PC-3 (cell line): ENCODE measurements around the gene HSD3B2. TPM values are rescaled to one million over a fixed set of nuclear protein-coding genes. Genes with fewer than 3 reads are reported as not detected.

Source experiments
- ATAC-seq: fragments of 200-7000 bp; cut with Tn5 transposase; 2 replicates; pipeline ENCODE4 v1.9.1; 2020; ENCODE audit warnings: mild to moderate bottlenecking, moderate library complexity
- BruUV-seq: library from RNA; stranded (reverse); fragments of 400-500 nt; replicated peaks from 2 replicates; lab custom pipeline; 2021; lab: Mats Ljungman, UMichigan
- CTCF ChIA-PET: fragments of 300-600 bp; sonication (Branson Sonifier 250); formaldehyde crosslinking; loops from one replicate; lab custom pipeline; 2022; ENCODE audit warnings: antibody characterized with exemption; lab: Charles Lee
- POLR2A ChIA-PET: fragments of 300-600 bp; sonication (Branson Sonifier 250); formaldehyde crosslinking; loops from one replicate; lab custom pipeline; 2022; ENCODE audit warnings: antibody characterized with exemption; ENCODE audit not compliant: unreplicated experiment; lab: Charles Lee
- DNase-seq: peaks from one replicate; pipeline ENCODE4 v3.0.0-alpha.2; 2015
- H2AFZ ChIP-seq: fragments of 300-600 bp; sonication (generic); 2 replicates; pipeline ENCODE4 v1.6.0; 2016; ENCODE audit warnings: antibody characterized with exemption, low read length
- H3F3A ChIP-seq: fragments of 300-600 bp; sonication (generic); one replicate; pipeline ENCODE4 v1.6.0; 2017; ENCODE audit warnings: antibody characterized with exemption, low read length, control low read depth, mild to moderate bottlenecking; ENCODE audit not compliant: unreplicated experiment
- H3K27ac ChIP-seq: fragments of 300-600 bp; sonication (generic); 2 replicates; pipeline ENCODE4 v1.5.1; 2016; ENCODE audit warnings: mild to moderate bottlenecking, low read length
- H3K27me3 ChIP-seq: fragments of 300-600 bp; sonication (generic); 2 replicates; pipeline ENCODE4 v1.6.1; 2016; ENCODE audit warnings: low read length, mixed read lengths
- H3K36me3 ChIP-seq: fragments of 300-600 bp; sonication (generic); 2 replicates; pipeline ENCODE4 v1.6.1; 2016; ENCODE audit warnings: low read depth, mixed run types, low read length, mixed read lengths
- H3K4me1 ChIP-seq: fragments of 300-600 bp; sonication (generic); 2 replicates; pipeline ENCODE4 v1.5.1; 2016; ENCODE audit warnings: low read length; ENCODE audit not compliant: insufficient read depth
- H3K4me2 ChIP-seq: fragments of 300-600 bp; sonication (generic); 2 replicates; pipeline ENCODE4 v1.6.0; 2016; ENCODE audit warnings: low read length
- H3K4me3 ChIP-seq: fragments of 300-600 bp; sonication (generic); 2 replicates; pipeline ENCODE4 v1.5.1; 2016; ENCODE audit warnings: mild to moderate bottlenecking, low read length, mixed read lengths
- H3K79me2 ChIP-seq: fragments of 300-600 bp; sonication (generic); 2 replicates; pipeline ENCODE4 v1.6.1; 2017; ENCODE audit warnings: low read length, mixed read lengths
- H3K9ac ChIP-seq: fragments of 300-600 bp; sonication (generic); 2 replicates; pipeline ENCODE4 v1.6.0; 2016; ENCODE audit warnings: mild to moderate bottlenecking, low read length
- H3K9me2 ChIP-seq: fragments of 300-600 bp; sonication (generic); replicated peaks from 2 replicates; pipeline ENCODE4 v1.6.1; 2016; ENCODE audit warnings: mixed run types, low read length, mixed read lengths
- H3K9me3 ChIP-seq: fragments of 300-600 bp; sonication (generic); 2 replicates; pipeline ENCODE4 v1.6.1; 2016; ENCODE audit warnings: low read length, mixed read lengths
- H4K20me1 ChIP-seq: fragments of 300-600 bp; sonication (generic); 2 replicates; pipeline ENCODE4 v1.6.1; 2016; ENCODE audit warnings: low read length, mixed read lengths
- EZH2 ChIP-seq: fragments of 300-600 bp; sonication (generic); IDR thresholded peaks from one replicate; pipeline ENCODE4 v1.6.1; 2017; ENCODE audit warnings: antibody characterized with exemption, mild to moderate bottlenecking, low read length; ENCODE audit not compliant: unreplicated experiment
- EZH2phosphoT487 ChIP-seq: fragments of 300-600 bp; sonication (generic); IDR thresholded peaks from 2 replicates; pipeline ENCODE4 v1.6.1; 2018; ENCODE audit warnings: mild to moderate bottlenecking, antibody characterized with exemption, low read length, borderline replicate concordance
- intact Hi-C: fragments of 100-400 bp; cut with micrococcal nuclease; formaldehyde crosslinking; loops from 2 replicates; pipeline ENCODE4 v1.9.0; 2023
- total RNA-seq: library from RNA; depleted of rRNA; stranded (reverse); fragments of >200 nt; gene quantifications from 2 replicates; pipeline ENCODE4 v1.2.3, GENCODE V29; 2014
- TF ChIP-seq, protein P1 (sequence below): fragments of 300-600 bp; sonication (generic); conservative IDR thresholded peaks from 2 replicates; pipeline ENCODE4 v1.5.1; 2017; ENCODE audit warnings: antibody characterized with exemption, low read depth, mild to moderate bottlenecking, low read length

HSD3B2 gene
- total RNA-seq, 1 experiment from 2014 or later, result not detected

DNA sequence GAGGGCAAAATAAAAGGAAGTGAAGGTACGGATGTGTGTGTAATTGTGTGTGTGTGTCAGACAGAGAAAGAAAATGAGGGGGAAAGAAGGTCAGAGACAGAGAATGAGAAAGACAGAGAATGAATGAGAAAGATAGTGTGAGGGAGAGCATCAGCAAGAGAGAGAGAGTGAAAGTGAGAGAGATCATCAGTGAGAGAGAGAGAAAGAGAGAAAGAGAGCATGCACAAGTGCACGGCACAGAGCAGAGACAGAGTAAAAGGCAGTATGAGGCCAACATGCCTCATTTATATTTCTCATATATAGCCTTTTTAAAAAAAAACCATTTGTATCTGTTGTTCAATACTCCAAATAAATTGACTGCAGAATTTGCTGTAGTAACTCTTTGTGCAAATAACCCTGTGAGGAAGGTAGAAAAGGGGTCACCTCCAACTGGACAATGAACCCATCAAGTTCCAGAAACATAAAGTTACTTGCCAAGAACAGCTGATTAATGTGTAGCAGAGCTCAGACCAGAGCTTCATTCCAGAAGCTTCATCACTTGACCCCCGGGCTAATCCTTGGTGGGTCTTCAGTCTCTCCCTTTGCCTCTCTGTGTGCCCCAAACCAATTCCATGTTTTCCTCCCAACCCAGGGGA is 1.2 kb downstream of the HSD3B2 start:
- no peak overlapping the region for H3K4me3 ChIP-seq
- H3K27ac ChIP-seq, result no peak overlapping the region
- CTCF ChIA-PET, result no interaction called here

DNA sequence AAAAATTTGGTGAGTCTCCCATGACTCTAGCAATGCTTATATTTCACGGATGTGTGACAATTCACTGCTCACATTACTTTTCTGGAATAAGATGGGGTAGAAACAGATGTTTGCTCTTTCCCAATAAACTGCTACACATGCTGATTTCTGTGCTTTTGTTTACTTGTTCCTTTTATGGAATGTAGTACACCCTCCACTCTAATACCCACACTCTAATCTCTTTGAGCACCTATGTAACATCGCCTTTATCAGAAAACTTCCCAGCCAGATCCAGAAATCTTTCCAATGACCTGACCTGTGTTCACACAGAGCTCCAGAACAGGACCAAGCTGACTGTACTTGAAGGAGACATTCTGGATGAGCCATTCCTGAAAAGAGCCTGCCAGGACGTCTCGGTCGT is 4.2 kb downstream of the HSD3B2 start:
- ATAC-seq (no peak), DNase-seq (no peak)
- Histone ChIP-seq H3F3A (no peaks in the 10 kb centered on the region), H3K9me3 (no peaks in the 10 kb centered on the region), H3K9me2 (no peaks in the 10 kb centered on the region), H3K4me2 (no peak overlapping the region), H3K9ac (no peak overlapping the region), H3K4me1 (no peaks in the 10 kb centered on the region), H3K27ac (no peak overlapping the region), H3K36me3 (no peaks in the 10 kb centered on the region), H3K27me3 (peaks cover 44% of the 10 kb centered on the region; the same call in 1 of the 2 replicates), H2AFZ (no peak overlapping the region), H4K20me1 (no peaks in the 10 kb centered on the region), H3K4me3 (no peak overlapping the region), H3K79me2 (no peaks in the 10 kb centered on the region)
- TF ChIP-seq EZH2 (no peak), EZH2phosphoT487 (no peak)
- TF ChIP-seq, protein P1, sequence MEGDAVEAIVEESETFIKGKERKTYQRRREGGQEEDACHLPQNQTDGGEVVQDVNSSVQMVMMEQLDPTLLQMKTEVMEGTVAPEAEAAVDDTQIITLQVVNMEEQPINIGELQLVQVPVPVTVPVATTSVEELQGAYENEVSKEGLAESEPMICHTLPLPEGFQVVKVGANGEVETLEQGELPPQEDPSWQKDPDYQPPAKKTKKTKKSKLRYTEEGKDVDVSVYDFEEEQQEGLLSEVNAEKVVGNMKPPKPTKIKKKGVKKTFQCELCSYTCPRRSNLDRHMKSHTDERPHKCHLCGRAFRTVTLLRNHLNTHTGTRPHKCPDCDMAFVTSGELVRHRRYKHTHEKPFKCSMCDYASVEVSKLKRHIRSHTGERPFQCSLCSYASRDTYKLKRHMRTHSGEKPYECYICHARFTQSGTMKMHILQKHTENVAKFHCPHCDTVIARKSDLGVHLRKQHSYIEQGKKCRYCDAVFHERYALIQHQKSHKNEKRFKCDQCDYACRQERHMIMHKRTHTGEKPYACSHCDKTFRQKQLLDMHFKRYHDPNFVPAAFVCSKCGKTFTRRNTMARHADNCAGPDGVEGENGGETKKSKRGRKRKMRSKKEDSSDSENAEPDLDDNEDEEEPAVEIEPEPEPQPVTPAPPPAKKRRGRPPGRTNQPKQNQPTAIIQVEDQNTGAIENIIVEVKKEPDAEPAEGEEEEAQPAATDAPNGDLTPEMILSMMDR, result no peak
- intact Hi-C loops, result no loop called here
- no TSS peak for BruUV-seq
- POLR2A ChIA-PET, result no interaction called here
- CTCF ChIA-PET, result no interaction called here

More for the DNA sequence above, 1.2 kb downstream of the HSD3B2 start:
- Histone ChIP-seq H3K79me2 (no peaks in the 10 kb centered on the region), H2AFZ (no peak overlapping the region), H3K9ac (no peak overlapping the region), H3F3A (no peaks in the 10 kb centered on the region), H3K9me2 (no peaks in the 10 kb centered on the region), H3K4me2 (no peak overlapping the region), H3K9me3 (no peaks in the 10 kb centered on the region), H3K27me3 (peaks cover 51% of the 10 kb centered on the region), H3K36me3 (no peaks in the 10 kb centered on the region), H4K20me1 (no peaks in the 10 kb centered on the region), H3K4me1 (no peaks in the 10 kb centered on the region)
- DNase-seq (no peak), ATAC-seq (no peak)
- TF ChIP-seq EZH2 (no peak), EZH2phosphoT487 (no peak)
- TF ChIP-seq, protein P1, result no peak
- no TSS peak for BruUV-seq
- POLR2A ChIA-PET, result no interaction called here
- intact Hi-C loops, result no loop called here

DNA sequence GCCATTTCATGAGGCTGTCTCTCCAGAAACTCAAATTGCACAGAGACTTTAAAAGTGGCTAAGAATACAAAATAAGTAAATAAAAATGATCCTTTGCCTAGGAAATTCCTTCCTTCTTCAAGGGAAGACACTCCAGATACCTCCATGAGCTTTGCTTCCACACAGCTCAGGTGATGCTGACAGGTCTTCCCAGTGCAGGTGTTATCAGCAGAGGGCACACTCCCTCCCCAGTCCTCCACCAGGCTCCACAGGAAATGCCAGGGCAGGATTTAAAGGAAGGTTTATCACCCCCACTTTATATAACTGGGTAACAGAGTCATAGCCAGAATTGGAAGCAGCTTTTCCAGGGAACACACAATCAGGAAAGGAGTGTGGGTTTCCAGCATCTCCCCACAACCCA is 5.7 kb downstream of the HSD3B2 start:
- TF ChIP-seq, protein P1, result 0 out of 2 replicates have a peak, but pooled peaks have one; percentile 11
- TF ChIP-seq EZH2phosphoT487, result no peak
- intact Hi-C loops, result no loop called here

More for the DNA sequence above, 5.7 kb downstream of the HSD3B2 start:
- H3K4me1 ChIP-seq, result no peaks in the 10 kb centered on the region
- H3F3A ChIP-seq, result no peaks in the 10 kb centered on the region
- ATAC-seq (no peak), DNase-seq (no peak)
- no peak overlapping the region for H3K4me2 ChIP-seq
- H3K36me3 ChIP-seq, result no peaks in the 10 kb centered on the region
- no peak overlapping the region for H3K9ac ChIP-seq
- peaks cover 35% of the 10 kb centered on the region; the same call in 1 of the 2 replicates for H3K27me3 ChIP-seq
- H3K4me3 ChIP-seq, result no peak overlapping the region
- H2AFZ ChIP-seq, result no peak overlapping the region
- no TSS peak for BruUV-seq
- no peak overlapping the region for H3K27ac ChIP-seq
- H4K20me1 ChIP-seq, result no peaks in the 10 kb centered on the region
- H3K9me2 ChIP-seq, result no peaks in the 10 kb centered on the region
- CTCF ChIA-PET, result no interaction called here
- POLR2A ChIA-PET, result no interaction called here
- H3K79me2 ChIP-seq, result no peaks in the 10 kb centered on the region
- H3K9me3 ChIP-seq, result no peaks in the 10 kb centered on the region
